Naive B cell (primary cell): Measurements from ENCODE around the gene BCAS1. TPM values are rescaled to one million over a fixed set of nuclear protein-coding genes. Genes with fewer than 3 reads are reported as not detected.

ENCODE experiments used
- ATAC-seq, 2 donors: fragments of 150-1000 bp; cut with Tn5 transposase; 2 replicates each; pipeline ENCODE4 v1.10.0; 2021; ENCODE audit warnings: low read depth in 2 of 2, mild to moderate bottlenecking in 2 of 2, moderate library complexity in 2 of 2
- DNase-seq: peaks from one replicate; pipeline ENCODE4 v3.0.0; 2022
- H3K27ac Mint-ChIP-seq, 6 donors: one replicate each; pipeline ENCODE4 v1.8.0; 2020 to 2022; ENCODE audit warnings: mild to moderate bottlenecking in 6 of 6, mixed read lengths in 6 of 6, moderate library complexity in 5 of 6, inconsistent platforms in 2 of 6
- H3K27me3 Mint-ChIP-seq, 3 donors: one replicate each; pipeline ENCODE4 v1.8.0; 2021 to 2022; ENCODE audit warnings: mixed read lengths in 3 of 3, mild to moderate bottlenecking in 1 of 3
- H3K36me3 Mint-ChIP-seq, 2 donors: one replicate each; pipeline ENCODE4 v1.8.0; 2020 to 2022; ENCODE audit warnings: mixed read lengths in 2 of 2, inconsistent platforms in 1 of 2, mild to moderate bottlenecking in 1 of 2
- H3K4me1 Mint-ChIP-seq, 3 donors: one replicate each; pipeline ENCODE4 v1.8.0; 2020 to 2022; ENCODE audit warnings: mixed read lengths in 3 of 3, inconsistent platforms in 1 of 3, mild to moderate bottlenecking in 1 of 3, moderate library complexity in 1 of 3
- H3K4me3 Mint-ChIP-seq, 8 donors: one replicate each; pipeline ENCODE4 v1.8.0; 2020 to 2022; ENCODE audit warnings: mild to moderate bottlenecking in 8 of 8, mixed read lengths in 8 of 8, moderate library complexity in 8 of 8, inconsistent platforms in 2 of 8
- H3K9me3 Mint-ChIP-seq, 7 donors: one replicate each; pipeline ENCODE4 v1.8.0; 2020 to 2022; ENCODE audit warnings: mixed read lengths in 7 of 7, mild to moderate bottlenecking in 5 of 7, inconsistent platforms in 2 of 7, moderate library complexity in 1 of 7
- polyA plus RNA-seq, 6 donors: library from polyadenylated mRNA; unstranded; fragments of 300-500 nt; fragmentation: Illumina TruSeq; gene quantifications; one replicate each; pipeline ENCODE4 v1.2.3, GENCODE V29; 2021; ENCODE audit warnings: low read depth in 6 of 6

BCAS1 gene
- polyA plus RNA-seq, 6 donors from 2014 or later: 0.19 to 0.23 TPM; not detected in 4

DNA sequence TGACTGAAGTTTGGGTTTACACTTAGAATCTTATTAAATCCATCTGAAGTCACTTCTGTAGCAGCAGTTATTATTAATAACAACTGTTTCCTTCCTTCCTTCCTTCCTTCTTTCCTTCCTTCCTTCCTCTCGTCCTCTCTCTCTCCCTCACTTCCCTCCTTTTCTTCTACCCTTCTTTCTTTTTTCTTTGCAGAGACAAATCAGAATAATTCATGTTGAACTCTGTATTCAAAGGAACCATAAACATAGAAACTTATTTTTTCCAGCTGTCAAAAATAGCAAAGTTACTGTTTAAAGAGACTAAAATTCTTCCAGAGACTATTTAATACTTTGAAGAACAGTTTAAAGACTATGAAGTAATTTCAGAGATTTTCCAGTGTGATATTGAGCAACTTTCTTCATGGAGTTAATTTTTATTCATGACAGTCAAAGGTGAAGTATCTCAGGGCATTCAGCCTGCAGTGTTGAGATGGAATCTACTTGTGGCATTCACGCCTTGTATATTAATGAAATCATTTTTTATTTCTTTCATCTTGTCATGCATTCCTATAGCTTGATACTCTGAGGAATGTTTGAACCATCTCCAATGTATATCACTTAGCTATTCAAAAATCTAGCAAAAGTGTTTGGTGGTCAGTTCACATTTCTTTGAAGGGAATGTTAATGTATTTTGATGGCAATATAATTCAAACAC, 109.7 kb downstream of the BCAS1 start:
- H3K27me3 Mint-ChIP-seq: peaks cover 24 to 29% (median 26%) of the 10 kb centered on the region in 3 donors
- no peak overlapping the region for H3K27ac Mint-ChIP-seq

DNA sequence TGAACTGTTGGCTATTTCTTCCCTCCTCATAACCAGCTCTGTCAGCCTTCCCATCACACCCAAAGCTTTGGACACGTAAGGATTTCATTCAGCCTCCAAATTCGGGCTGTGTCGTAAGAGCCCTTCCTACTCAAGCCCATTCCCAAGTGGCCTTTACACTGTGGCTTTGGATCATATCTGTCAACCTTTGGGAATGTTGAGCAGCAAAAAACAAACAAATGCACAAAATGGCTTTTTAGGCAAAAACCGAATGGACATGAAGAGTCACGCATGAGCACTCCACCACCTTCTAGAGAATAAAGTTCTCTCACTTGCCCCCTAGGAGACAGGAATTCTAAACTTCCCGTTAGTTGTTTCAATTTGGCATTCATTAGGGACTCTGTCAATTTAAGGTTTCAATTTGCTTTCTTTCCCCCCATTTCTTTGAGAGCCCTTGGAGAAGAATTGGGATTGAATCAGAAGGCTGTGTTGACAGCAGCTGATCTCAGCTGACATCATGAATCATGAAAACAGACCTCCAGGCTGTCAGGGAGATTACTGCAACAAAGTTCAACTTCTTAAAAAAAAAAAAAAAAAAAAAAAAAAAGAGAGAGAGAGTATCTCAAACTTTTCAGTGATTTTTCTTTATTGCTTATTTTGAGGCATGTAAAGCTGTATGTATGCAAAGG, 110.3 kb downstream of the BCAS1 start:
- Mint-ChIP-seq H3K9me3 (peaks cover 0 to 7% (median 3%) of the 10 kb centered on the region in 7 donors), H3K36me3 (peaks cover 0 to 3% of the 10 kb centered on the region in 2 donors), H3K4me1 (peaks cover 0 to 4% (median 0%) of the 10 kb centered on the region in 3 donors), H3K4me3 (no peak overlapping the region), H3K27ac (no peak overlapping the region), H3K27me3 (peaks cover 24 to 29% (median 26%) of the 10 kb centered on the region in 3 donors)
- DNase-seq (no peak), ATAC-seq (no peak)

More for the DNA sequence above, 109.7 kb downstream of the BCAS1 start:
- DNase-seq: no peak
- Mint-ChIP-seq H3K36me3 (no peaks in the 10 kb centered on the region), H3K9me3 (peaks cover 0 to 7% (median 3%) of the 10 kb centered on the region in 7 donors), H3K4me1 (peaks cover 0 to 4% (median 0%) of the 10 kb centered on the region in 3 donors), H3K4me3 (no peak overlapping the region)
- no peak for ATAC-seq

DNA sequence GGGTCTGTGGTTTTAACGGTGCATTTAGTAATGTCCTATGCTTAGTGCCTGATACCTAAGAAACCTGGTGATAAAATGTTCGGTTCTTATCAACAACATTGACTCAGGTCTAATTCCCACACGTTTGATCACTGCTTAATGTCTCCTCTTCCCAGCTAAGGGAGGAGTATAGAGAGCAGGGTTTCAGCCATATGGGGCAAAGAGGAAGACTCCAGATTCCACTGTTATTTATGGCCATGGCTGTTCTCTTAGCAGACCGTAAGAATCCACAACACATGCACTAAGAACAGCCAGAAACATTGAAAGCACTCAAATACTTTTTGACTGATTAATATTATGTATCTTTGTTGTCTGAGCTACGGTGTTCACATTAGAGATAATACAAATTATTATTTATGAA, 112.1 kb downstream of the BCAS1 start:
- H3K9me3 Mint-ChIP-seq: peaks cover 4 to 17% (median 7%) of the 10 kb centered on the region in 7 donors
- ATAC-seq (no peak), DNase-seq (no peak)
- H3K4me1 Mint-ChIP-seq: peaks cover 0 to 4% (median 0%) of the 10 kb centered on the region in 3 donors
- peaks cover 13 to 21% (median 16%) of the 10 kb centered on the region in 3 donors for H3K27me3 Mint-ChIP-seq
- no peak overlapping the region for H3K4me3 Mint-ChIP-seq
- no peak overlapping the region for H3K27ac Mint-ChIP-seq
- H3K36me3 Mint-ChIP-seq: peaks cover 4 to 6% of the 10 kb centered on the region in 2 donors

DNA sequence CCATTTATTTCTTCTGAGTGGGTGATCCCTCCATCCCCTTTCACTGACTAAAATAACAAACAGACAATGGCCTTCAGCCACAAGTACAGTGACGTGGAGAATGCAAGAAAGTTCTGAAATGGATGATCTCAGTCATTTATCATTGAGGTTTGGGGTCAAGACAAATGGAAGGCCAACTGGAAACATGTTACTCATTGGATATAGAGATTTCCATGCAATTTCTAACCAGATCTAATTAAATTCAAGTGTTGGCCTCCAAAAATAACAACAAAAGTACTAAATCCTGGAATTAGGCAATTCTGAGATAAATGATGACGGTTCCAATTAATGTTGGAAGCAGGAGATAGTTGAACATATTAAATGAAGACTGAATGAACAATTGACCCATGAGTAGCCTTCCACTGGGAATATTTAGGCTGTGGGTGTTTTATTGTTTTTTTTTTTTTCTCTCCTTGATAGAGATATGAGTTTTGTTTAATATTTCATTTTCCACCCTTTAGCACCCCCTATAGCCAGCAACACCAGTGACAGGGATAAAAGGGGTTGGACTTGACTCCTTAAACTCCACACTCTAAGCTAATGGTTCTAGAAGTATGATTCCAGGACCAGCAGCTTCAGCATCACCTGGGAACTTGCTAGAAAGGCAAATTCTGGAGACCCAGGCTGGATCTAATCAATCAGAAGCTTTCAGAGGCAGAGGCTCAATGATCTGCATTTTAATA, 112.8 kb downstream of the BCAS1 start:
- peaks cover 0 to 4% (median 0%) of the 10 kb centered on the region in 3 donors for H3K4me1 Mint-ChIP-seq
- H3K27ac Mint-ChIP-seq: no peak overlapping the region
- peaks cover 4 to 11% of the 10 kb centered on the region in 2 donors for H3K36me3 Mint-ChIP-seq
- DNase-seq: no peak
- peaks cover 7 to 24% (median 10%) of the 10 kb centered on the region in 7 donors for H3K9me3 Mint-ChIP-seq
- no peak for ATAC-seq
- no peak overlapping the region for H3K4me3 Mint-ChIP-seq
- peaks cover 13 to 21% (median 16%) of the 10 kb centered on the region in 3 donors for H3K27me3 Mint-ChIP-seq

DNA sequence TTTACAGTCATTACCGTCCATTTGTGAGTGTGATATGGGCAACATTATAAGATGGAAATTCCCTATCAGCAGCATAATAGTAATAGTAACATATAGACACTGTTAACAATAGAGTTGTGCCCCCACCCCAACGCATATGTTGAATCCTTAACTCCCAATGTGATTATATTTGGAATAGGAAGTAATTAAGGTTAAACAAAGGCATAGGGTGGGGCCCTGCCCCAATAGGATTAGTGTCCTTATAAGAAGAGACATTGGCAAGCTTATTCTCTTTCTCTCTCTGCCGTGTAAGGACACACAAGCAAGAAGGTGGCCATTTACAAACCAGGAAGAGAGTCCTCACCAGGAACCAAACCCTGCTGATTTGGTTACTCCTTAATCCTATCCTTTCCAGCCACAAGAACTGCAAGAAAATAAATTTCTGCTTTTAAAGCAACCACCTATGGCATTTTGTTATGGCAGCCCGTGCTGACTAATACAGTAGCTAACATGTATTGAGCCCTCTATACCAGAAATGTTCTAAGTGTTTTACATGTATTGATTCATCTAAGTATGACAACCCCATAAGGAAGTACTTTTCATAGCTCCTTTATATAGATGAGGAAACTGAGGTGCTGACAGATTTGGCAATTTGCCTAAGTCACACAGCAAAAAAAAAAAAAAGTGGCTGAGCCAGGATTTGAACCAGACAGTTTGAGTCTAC, 114.2 kb downstream of the BCAS1 start:
- Mint-ChIP-seq H3K36me3 (peaks cover 4 to 11% of the 10 kb centered on the region in 2 donors), H3K4me1 (peaks cover 0 to 4% (median 0%) of the 10 kb centered on the region in 3 donors), H3K27me3 (peaks cover 5 to 16% (median 10%) of the 10 kb centered on the region in 3 donors), H3K9me3 (peaks cover 7 to 35% (median 13%) of the 10 kb centered on the region in 7 donors), H3K27ac (no peak overlapping the region), H3K4me3 (no peak overlapping the region)
- DNase-seq (no peak), ATAC-seq (no peak)

DNA sequence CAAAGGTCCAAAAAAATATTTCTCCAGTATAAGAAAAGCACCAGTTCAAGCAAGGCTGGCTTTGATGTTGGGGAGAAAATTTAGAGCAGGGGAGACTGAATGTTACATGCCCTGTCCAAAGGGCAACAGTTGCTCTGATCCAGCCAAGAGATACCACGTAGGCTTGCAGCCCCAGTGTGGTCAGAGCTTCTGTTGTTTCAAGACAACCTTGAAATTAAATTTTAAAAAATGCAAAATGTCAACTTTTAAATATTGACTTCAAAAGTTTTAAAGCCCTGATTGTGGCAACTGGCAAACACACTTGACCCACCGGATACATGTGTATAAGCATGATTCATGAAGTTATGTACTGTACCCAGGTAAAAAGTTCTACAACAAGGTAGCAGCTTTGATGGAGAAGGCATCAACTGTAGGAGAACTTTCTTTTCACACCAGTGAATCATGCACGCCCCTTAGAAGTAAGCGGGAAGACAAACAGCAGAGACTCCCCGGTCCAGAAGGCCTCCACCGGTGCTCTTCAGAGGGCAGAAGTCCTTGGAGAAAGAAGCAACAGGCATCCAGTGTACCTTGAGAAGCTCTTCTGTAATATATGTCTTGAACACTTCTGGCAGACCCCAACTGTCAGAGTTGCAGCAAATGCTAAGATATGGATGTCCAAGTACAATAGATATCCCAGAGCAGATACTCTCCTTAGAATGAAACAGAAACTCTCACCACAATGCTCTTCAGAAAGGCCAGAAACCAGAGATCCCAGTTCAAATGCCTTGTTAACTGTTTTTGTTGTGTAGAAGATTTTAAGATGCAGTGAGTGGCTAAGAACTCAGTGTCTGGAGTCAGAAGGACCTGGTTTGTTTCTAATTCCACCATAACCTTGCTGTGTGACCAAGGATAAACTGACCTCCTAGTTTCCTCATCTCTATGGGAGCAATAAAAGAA, 115.4 kb downstream of the BCAS1 start:
- Mint-ChIP-seq H3K27ac (no peak overlapping the region), H3K4me1 (peaks cover 4 to 5% (median 4%) of the 10 kb centered on the region in 3 donors), H3K9me3 (peaks cover 7 to 35% (median 13%) of the 10 kb centered on the region in 7 donors), H3K27me3 (peaks cover 5 to 16% (median 5%) of the 10 kb centered on the region in 3 donors), H3K4me3 (no peak overlapping the region), H3K36me3 (peaks cover 4 to 11% of the 10 kb centered on the region in 2 donors)
- ATAC-seq (no peak), DNase-seq (no peak)

DNA sequence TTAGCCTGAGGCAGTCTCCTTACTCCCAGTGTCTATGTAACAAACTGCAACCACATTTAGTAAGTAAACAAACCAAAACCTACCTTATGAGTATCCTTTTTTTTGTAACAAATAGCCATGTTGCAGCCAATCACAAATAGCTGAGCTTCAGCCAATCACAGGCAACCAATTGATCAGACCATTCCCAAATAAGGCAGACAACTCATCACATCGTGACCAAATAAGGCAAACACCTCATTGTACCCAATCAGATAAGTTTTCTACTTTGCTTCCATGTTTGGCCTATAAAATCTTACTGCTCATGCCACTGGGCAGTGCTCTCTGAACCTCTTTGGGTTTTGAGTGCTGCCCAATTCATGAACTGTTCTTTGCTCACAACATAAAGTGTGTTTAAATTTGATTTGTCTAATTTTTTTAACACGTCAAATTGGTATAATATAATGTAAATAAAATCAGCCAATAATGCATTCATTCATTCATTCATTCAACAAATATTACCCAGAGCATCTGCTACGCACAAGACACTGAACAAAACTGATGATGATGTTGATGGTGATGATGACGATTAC, 117.8 kb downstream of the BCAS1 start:
- Mint-ChIP-seq H3K4me3 (no peak overlapping the region), H3K4me1 (peaks cover 18 to 25% (median 22%) of the 10 kb centered on the region in 3 donors), H3K9me3 (peaks cover 7 to 35% (median 13%) of the 10 kb centered on the region in 7 donors), H3K27me3 (peaks cover 0 to 8% (median 5%) of the 10 kb centered on the region in 3 donors), H3K27ac (no peak overlapping the region), H3K36me3 (peaks cover 4 to 11% of the 10 kb centered on the region in 2 donors)
- DNase-seq: no peak
- ATAC-seq: no peak

DNA sequence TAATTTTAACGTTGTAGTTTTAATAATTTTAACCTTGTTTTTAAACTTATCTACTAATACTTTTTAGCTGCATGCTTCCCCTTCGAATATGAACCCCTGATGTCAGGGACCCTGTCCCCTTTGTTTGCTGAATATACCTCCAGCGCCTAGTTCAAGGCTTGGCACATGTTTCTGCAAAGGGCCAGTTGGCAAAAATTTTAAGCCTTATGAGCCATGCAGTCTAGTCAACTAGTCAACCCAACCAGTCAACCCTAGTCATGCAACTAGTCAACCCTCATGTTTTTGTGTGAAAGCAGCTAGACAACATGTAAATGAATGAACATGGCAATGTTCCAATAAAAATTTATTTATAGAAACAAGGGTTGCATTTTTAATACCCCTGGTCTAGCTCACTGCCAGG, 119.8 kb downstream of the BCAS1 start:
- DNase-seq: no peak
- peak overlapping the region in 4 of 6 donors; percentile 29 to 92 (median 58) for H3K27ac Mint-ChIP-seq
- no peak for ATAC-seq

DNA sequence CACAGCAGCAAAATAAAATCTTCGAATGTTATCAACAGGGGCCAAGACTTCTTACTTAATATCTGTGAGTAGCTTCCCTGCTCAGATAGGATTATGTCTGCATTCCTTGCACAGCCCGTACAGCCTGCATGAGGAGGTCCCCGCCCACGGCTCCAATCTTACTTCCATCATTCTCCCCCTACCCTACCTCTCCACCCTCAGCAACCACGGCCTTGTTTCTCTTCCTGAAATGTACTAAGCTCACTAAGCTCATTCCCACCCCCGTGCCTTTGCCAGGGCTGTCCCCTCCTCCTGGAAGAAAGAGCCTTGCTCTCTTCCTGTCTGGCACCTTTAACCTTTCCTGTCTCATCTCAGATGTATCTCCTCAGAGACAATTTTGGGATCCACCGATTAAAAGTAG, 120.4 kb downstream of the BCAS1 start:
- DNase-seq (no peak), ATAC-seq (no peak)
- H3K27ac Mint-ChIP-seq: peak overlapping the region in 3 of 6 donors; percentile 83 to 94 (median 93)
- H3K4me3 Mint-ChIP-seq: peak overlapping the region in 3 of 8 donors; percentile 34 to 78 (median 53)
- H3K27me3 Mint-ChIP-seq: no peaks in the 10 kb centered on the region
- H3K9me3 Mint-ChIP-seq: peaks cover 5 to 29% (median 8%) of the 10 kb centered on the region in 7 donors
- H3K4me1 Mint-ChIP-seq: peaks cover 18 to 25% (median 22%) of the 10 kb centered on the region in 3 donors
- H3K36me3 Mint-ChIP-seq: peaks cover under 1 to 11% of the 10 kb centered on the region in 2 donors

More for the DNA sequence above, 119.8 kb downstream of the BCAS1 start:
- Mint-ChIP-seq H3K4me1 (peaks cover 18 to 25% (median 22%) of the 10 kb centered on the region in 3 donors), H3K9me3 (peaks cover 5 to 29% (median 8%) of the 10 kb centered on the region in 7 donors), H3K36me3 (peaks cover 4 to 11% of the 10 kb centered on the region in 2 donors), H3K27me3 (no peaks in the 10 kb centered on the region), H3K4me3 (no peak overlapping the region)

DNA sequence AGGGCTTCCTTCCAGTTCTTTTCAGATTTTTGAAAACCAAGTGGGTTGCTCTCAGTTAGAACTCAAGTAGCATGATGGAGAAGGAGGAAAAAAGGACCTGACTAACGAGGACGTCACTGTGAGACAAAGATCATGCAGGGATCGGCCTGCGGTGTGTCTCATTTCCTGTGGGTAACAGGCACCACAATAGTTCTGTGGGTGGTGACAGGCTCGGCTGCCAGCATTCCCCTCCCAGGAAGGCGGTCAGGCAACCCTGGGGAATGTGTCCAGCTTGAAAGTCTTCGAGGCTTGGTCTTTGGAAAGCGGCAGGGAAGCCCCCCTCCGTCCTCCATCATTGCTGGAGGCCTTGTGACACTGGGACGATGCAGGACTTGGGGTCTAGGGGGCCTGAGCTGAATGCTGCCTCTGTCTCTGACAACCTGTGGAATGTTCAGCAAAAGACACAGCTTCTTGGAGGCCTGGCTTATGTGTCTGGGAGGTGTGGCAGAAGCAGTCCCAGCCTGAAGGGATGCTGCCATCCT, 121.0 kb downstream of the BCAS1 start:
- peaks cover 5 to 29% (median 8%) of the 10 kb centered on the region in 7 donors for H3K9me3 Mint-ChIP-seq
- DNase-seq (peak; percentile 57), ATAC-seq (peak; percentile 96 to 98)
- H3K27ac Mint-ChIP-seq: peak overlapping the region; percentile 79 to 94 (median 90)
- H3K4me3 Mint-ChIP-seq: peak overlapping the region; percentile 18 to 75 (median 63)
- H3K27me3 Mint-ChIP-seq: no peaks in the 10 kb centered on the region
- H3K36me3 Mint-ChIP-seq: peaks cover 0 to 11% of the 10 kb centered on the region in 2 donors
- peaks cover 18 to 25% (median 22%) of the 10 kb centered on the region in 3 donors for H3K4me1 Mint-ChIP-seq
